ENCODE results near the gene ANK3.
A peak's percentile ranks its signal among the peaks of the same experiment; 100 is the strongest.

The ANK3 gene

GRCh38 chr10:60313589-60313952 lies 76.1 kb downstream of the ANK3 start:
- H3K27ac ChIP-seq (ENCODE audit: low read length): no peak overlapping the region
- H3K4me3 ChIP-seq (ENCODE audit: low read length): no peak overlapping the region
- no peak overlapping the region for H3K9ac ChIP-seq (ENCODE audit: low read depth, low read length)
- 0 out of 2 replicates have a peak, but pooled peaks cover 2% of the 10 kb centered on the region for H3K4me1 ChIP-seq (ENCODE audit: insufficient read depth, low read length)
- no peaks in the 10 kb centered on the region for H3K9me3 ChIP-seq (ENCODE audit: insufficient read depth, low read depth, low read length)
- no peaks in the 10 kb centered on the region for H3K27me3 ChIP-seq (ENCODE audit: insufficient read depth, low read length)
- H3K36me3 ChIP-seq (ENCODE audit: insufficient read depth, low read depth, low read length): no peaks in the 10 kb centered on the region

- H3K9ac ChIP-seq (ENCODE audit: low read depth, low read length): no peak overlapping the region
Observed at GRCh38 chr10:60312818-60313588, 76.7 kb downstream of the ANK3 start.

GRCh38 chr10:60311821-60312220 lies 77.9 kb downstream of the ANK3 start:
- no peak overlapping the region for H3K9ac ChIP-seq (ENCODE audit: low read depth, low read length)
- no peaks in the 10 kb centered on the region for H3K9me3 ChIP-seq (ENCODE audit: insufficient read depth, low read depth, low read length)
- H3K4me3 ChIP-seq (ENCODE audit: low read length): no peak overlapping the region
- no peaks in the 10 kb centered on the region for H3K27me3 ChIP-seq (ENCODE audit: insufficient read depth, low read length)
- H3K4me1 ChIP-seq (ENCODE audit: insufficient read depth, low read length): 0 out of 2 replicates have a peak, but pooled peaks cover 2% of the 10 kb centered on the region
- H3K27ac ChIP-seq (ENCODE audit: low read length): no peak overlapping the region
- H3K36me3 ChIP-seq (ENCODE audit: insufficient read depth, low read depth, low read length): no peaks in the 10 kb centered on the region

More at GRCh38 chr10:60312818-60313588, 76.7 kb downstream of the ANK3 start:
- Histone ChIP-seq H3K36me3 (ENCODE audit: insufficient read depth, low read depth, low read length) (no peaks in the 10 kb centered on the region), H3K27ac (ENCODE audit: low read length) (no peak overlapping the region), H3K4me1 (ENCODE audit: insufficient read depth, low read length) (0 out of 2 replicates have a peak, but pooled peaks cover 2% of the 10 kb centered on the region), H3K4me3 (ENCODE audit: low read length) (no peak overlapping the region), H3K9me3 (ENCODE audit: insufficient read depth, low read depth, low read length) (no peaks in the 10 kb centered on the region), H3K27me3 (ENCODE audit: insufficient read depth, low read length) (no peaks in the 10 kb centered on the region)

- H3K36me3 ChIP-seq (ENCODE audit: insufficient read depth, low read depth, low read length): no peaks in the 10 kb centered on the region
- no peak overlapping the region for H3K27ac ChIP-seq (ENCODE audit: low read length)
- H3K4me3 ChIP-seq (ENCODE audit: low read length): no peak overlapping the region
- H3K27me3 ChIP-seq (ENCODE audit: insufficient read depth, low read length): no peaks in the 10 kb centered on the region
- 0 out of 2 replicates have a peak, but pooled peaks cover 2% of the 10 kb centered on the region for H3K4me1 ChIP-seq (ENCODE audit: insufficient read depth, low read length)
- H3K9ac ChIP-seq (ENCODE audit: low read depth, low read length): no peak overlapping the region
- H3K9me3 ChIP-seq (ENCODE audit: insufficient read depth, low read depth, low read length): no peaks in the 10 kb centered on the region
Observed at GRCh38 chr10:60310740-60311139, 78.9 kb downstream of the ANK3 start.

- H3K36me3 ChIP-seq (ENCODE audit: insufficient read depth, low read depth, low read length): no peaks in the 10 kb centered on the region
- H3K4me3 ChIP-seq (ENCODE audit: low read length): no peak overlapping the region
Observed at GRCh38 chr10:60309891-60310290, 79.8 kb downstream of the ANK3 start.

GRCh38 chr10:60309371-60309770 lies 80.3 kb downstream of the ANK3 start:
- H3K4me3 ChIP-seq (ENCODE audit: low read length): no peak overlapping the region
- no peaks in the 10 kb centered on the region for H3K9me3 ChIP-seq (ENCODE audit: insufficient read depth, low read depth, low read length)
- H3K4me1 ChIP-seq (ENCODE audit: insufficient read depth, low read length): no peaks in the 10 kb centered on the region
- H3K27me3 ChIP-seq (ENCODE audit: insufficient read depth, low read length): no peaks in the 10 kb centered on the region
- no peak overlapping the region for H3K27ac ChIP-seq (ENCODE audit: low read length)
- no peak overlapping the region for H3K9ac ChIP-seq (ENCODE audit: low read depth, low read length)
- H3K36me3 ChIP-seq (ENCODE audit: insufficient read depth, low read depth, low read length): no peaks in the 10 kb centered on the region

More at GRCh38 chr10:60309891-60310290, 79.8 kb downstream of the ANK3 start:
- Histone ChIP-seq H3K27me3 (ENCODE audit: insufficient read depth, low read length) (no peaks in the 10 kb centered on the region), H3K27ac (ENCODE audit: low read length) (no peak overlapping the region), H3K9me3 (ENCODE audit: insufficient read depth, low read depth, low read length) (no peaks in the 10 kb centered on the region), H3K4me1 (ENCODE audit: insufficient read depth, low read length) (0 out of 2 replicates have a peak, but pooled peaks cover 2% of the 10 kb centered on the region), H3K9ac (ENCODE audit: low read depth, low read length) (no peak overlapping the region)

- Histone ChIP-seq H3K36me3 (ENCODE audit: insufficient read depth, low read depth, low read length) (no peaks in the 10 kb centered on the region), H3K4me3 (ENCODE audit: low read length) (no peak overlapping the region), H3K27ac (ENCODE audit: low read length) (no peak overlapping the region), H3K9ac (ENCODE audit: low read depth, low read length) (no peak overlapping the region), H3K4me1 (ENCODE audit: insufficient read depth, low read length) (peaks cover 4% of the 10 kb centered on the region; the same call in 1 of the 2 replicates), H3K27me3 (ENCODE audit: insufficient read depth, low read length) (no peaks in the 10 kb centered on the region), H3K9me3 (ENCODE audit: insufficient read depth, low read depth, low read length) (no peaks in the 10 kb centered on the region)
Observed at GRCh38 chr10:60305380-60305892, 84.2 kb downstream of the ANK3 start.

- Histone ChIP-seq H3K4me3 (ENCODE audit: low read length) (no peak overlapping the region), H3K27ac (ENCODE audit: low read length) (no peak overlapping the region)
Observed at GRCh38 chr10:60304829-60305379, 84.8 kb downstream of the ANK3 start.

GRCh38 chr10:60303778-60304177 lies 85.9 kb downstream of the ANK3 start:
- H3K27ac ChIP-seq (ENCODE audit: low read length): no peak overlapping the region
- H3K27me3 ChIP-seq (ENCODE audit: insufficient read depth, low read length): no peaks in the 10 kb centered on the region

More at GRCh38 chr10:60304829-60305379, 84.8 kb downstream of the ANK3 start:
- Histone ChIP-seq H3K27me3 (ENCODE audit: insufficient read depth, low read length) (no peaks in the 10 kb centered on the region), H3K9ac (ENCODE audit: low read depth, low read length) (no peak overlapping the region), H3K9me3 (ENCODE audit: insufficient read depth, low read depth, low read length) (no peaks in the 10 kb centered on the region), H3K36me3 (ENCODE audit: insufficient read depth, low read depth, low read length) (no peaks in the 10 kb centered on the region), H3K4me1 (ENCODE audit: insufficient read depth, low read length) (peaks cover 9% of the 10 kb centered on the region; the same call in 1 of the 2 replicates)

GRCh38 chr10:60299961-60300883 lies 89.5 kb downstream of the ANK3 start:
- Histone ChIP-seq H3K27ac (ENCODE audit: low read length) (no peak overlapping the region), H3K9ac (ENCODE audit: low read depth, low read length) (peak overlapping the region; percentile 26; the same call in 1 of the 2 replicates), H3K36me3 (ENCODE audit: insufficient read depth, low read depth, low read length) (no peaks in the 10 kb centered on the region), H3K4me3 (ENCODE audit: low read length) (no peak overlapping the region), H3K9me3 (ENCODE audit: insufficient read depth, low read depth, low read length) (no peaks in the 10 kb centered on the region), H3K4me1 (ENCODE audit: insufficient read depth, low read length) (peaks cover 14% of the 10 kb centered on the region; the same call in 1 of the 2 replicates), H3K27me3 (ENCODE audit: insufficient read depth, low read length) (no peaks in the 10 kb centered on the region)

More at GRCh38 chr10:60303778-60304177, 85.9 kb downstream of the ANK3 start:
- no peaks in the 10 kb centered on the region for H3K9me3 ChIP-seq (ENCODE audit: insufficient read depth, low read depth, low read length)
- no peak overlapping the region for H3K9ac ChIP-seq (ENCODE audit: low read depth, low read length)
- no peaks in the 10 kb centered on the region for H3K36me3 ChIP-seq (ENCODE audit: insufficient read depth, low read depth, low read length)
- no peak overlapping the region for H3K4me3 ChIP-seq (ENCODE audit: low read length)
- peaks cover 14% of the 10 kb centered on the region; the same call in 1 of the 2 replicates for H3K4me1 ChIP-seq (ENCODE audit: insufficient read depth, low read length)

GRCh38 chr10:60299390-60299778 lies 90.3 kb downstream of the ANK3 start:
- Histone ChIP-seq H3K4me3 (ENCODE audit: low read length) (no peak overlapping the region), H3K9ac (ENCODE audit: low read depth, low read length) (no peak overlapping the region), H3K4me1 (ENCODE audit: insufficient read depth, low read length) (peaks cover 14% of the 10 kb centered on the region; the same call in 1 of the 2 replicates), H3K27me3 (ENCODE audit: insufficient read depth, low read length) (no peaks in the 10 kb centered on the region), H3K36me3 (ENCODE audit: insufficient read depth, low read depth, low read length) (no peaks in the 10 kb centered on the region), H3K27ac (ENCODE audit: low read length) (no peak overlapping the region), H3K9me3 (ENCODE audit: insufficient read depth, low read depth, low read length) (no peaks in the 10 kb centered on the region)
